ENCODE data around the gene NAGS. TPM values are rescaled to one million over a fixed set of nuclear protein-coding genes. Genes with fewer than 3 reads are reported as not detected.
"Not testable (repeated sequence)": the region's sequence is repeated elsewhere in the genome, so short reads cannot be mapped to it uniquely, and the experiment has no call there.

The NAGS gene
- 0.51 TPM for total RNA-seq
- long read RNA-seq = 0 reads

- DNase-seq (ENCODE audit: low spot score) = no peak
- intact Hi-C loops (cut with DNase I) = no loop called here
Observed at GRCh38 chr17:44004077-44004760, at the start of gene NAGS. Gene NAGS, plus strand, starts transcription at chr17:44004622. Its CDS starts 42 bp downstream, at chr17:44004664.

GRCh38 chr17:43956222-43956621 is 48.2 kb upstream of the NAGS start:
- intact Hi-C loops (cut with DNase I) = no loop called here
- no peak for DNase-seq (ENCODE audit: low spot score)

- intact Hi-C loops (cut with DNase I) = no loop called here
- no peak for DNase-seq (ENCODE audit: low spot score)
Observed at GRCh38 chr17:43958748-43959352, 45.6 kb upstream of the NAGS start.

- intact Hi-C loops (cut with DNase I); DNase-seq (ENCODE audit: low spot score): not testable (repeated sequence)
Observed at GRCh38 chr17:43961292-43961691, 43.1 kb upstream of the NAGS start.

GRCh38 chr17:43961954-43962353 is 42.5 kb upstream of the NAGS start:
- no peak for DNase-seq (ENCODE audit: low spot score)
- intact Hi-C loops (cut with DNase I) = no loop called here

GRCh38 chr17:43962479-43962878 is 41.9 kb upstream of the NAGS start:
- DNase-seq (ENCODE audit: low spot score) = no peak
- intact Hi-C loops (cut with DNase I) = no loop called here

GRCh38 chr17:43966276-43966675 is 38.1 kb upstream of the NAGS start:
- DNase-seq (ENCODE audit: low spot score) = no peak
- intact Hi-C loops (cut with DNase I) = no loop called here

GRCh38 chr17:43967251-43967875 is 37.1 kb upstream of the NAGS start:
- DNase-seq (ENCODE audit: low spot score) = no peak
- intact Hi-C loops (cut with DNase I) = no loop called here

- intact Hi-C loops (cut with DNase I) = no loop called here
- DNase-seq (ENCODE audit: low spot score) = no peak
Observed at GRCh38 chr17:43970366-43970765, 34.1 kb upstream of the NAGS start.

- intact Hi-C loops (cut with DNase I); DNase-seq (ENCODE audit: low spot score): not testable (repeated sequence)
Observed at GRCh38 chr17:43971436-43971835, 33.0 kb upstream of the NAGS start.

- intact Hi-C loops (cut with DNase I); DNase-seq (ENCODE audit: low spot score): not testable (repeated sequence)
Observed at GRCh38 chr17:43972444-43973212, 31.8 kb upstream of the NAGS start.

- intact Hi-C loops (cut with DNase I) = no loop called here
- DNase-seq (ENCODE audit: low spot score) = no peak
Observed at GRCh38 chr17:43974382-43975266, 29.8 kb upstream of the NAGS start.

- intact Hi-C loops (cut with DNase I) = no loop called here
- DNase-seq (ENCODE audit: low spot score) = no peak
Observed at GRCh38 chr17:43975898-43976297, 28.5 kb upstream of the NAGS start.

- no peak for DNase-seq (ENCODE audit: low spot score)
- intact Hi-C loops (cut with DNase I) = no loop called here
Observed at GRCh38 chr17:43976963-43977837, 27.2 kb upstream of the NAGS start.

GRCh38 chr17:43978078-43978477 is 26.3 kb upstream of the NAGS start:
- intact Hi-C loops (cut with DNase I) = no loop called here
- DNase-seq (ENCODE audit: low spot score) = no peak

- no peak for DNase-seq (ENCODE audit: low spot score)
- intact Hi-C loops (cut with DNase I) = no loop called here
Observed at GRCh38 chr17:43979011-43979410, 25.4 kb upstream of the NAGS start.

- no peak for DNase-seq (ENCODE audit: low spot score)
- intact Hi-C loops (cut with DNase I) = no loop called here
Observed at GRCh38 chr17:43979671-43980070, 24.8 kb upstream of the NAGS start.

- DNase-seq (ENCODE audit: low spot score) = no peak
- intact Hi-C loops (cut with DNase I) = no loop called here
Observed at GRCh38 chr17:43982171-43982570, 22.3 kb upstream of the NAGS start.

GRCh38 chr17:43983196-43983514 is 21.3 kb upstream of the NAGS start:
- intact Hi-C loops (cut with DNase I) = no loop called here
- DNase-seq (ENCODE audit: low spot score) = no peak
